Smooth muscle cell (in vitro differentiated cells): ENCODE measurements around the gene MOB2. TPM values are rescaled to one million over a fixed set of nuclear protein-coding genes. Genes with fewer than 3 reads are reported as not detected.

Experiments
- DNase-seq: peaks from one replicate; lab custom pipeline; 2025; ENCODE audit not compliant: unreplicated experiment; lab: John Stamatoyannopoulos, UW
- H2AFZ ChIP-seq: fragments of 200-600 bp; sonication (generic); 2 replicates; pipeline ENCODE4 v1.6.0; 2016; ENCODE audit warnings: antibody characterized with exemption, low read depth, mild to moderate bottlenecking
- H3F3A ChIP-seq: fragments of 200-600 bp; sonication (generic); 2 replicates; pipeline ENCODE4 v1.6.0; 2017; ENCODE audit warnings: antibody characterized with exemption, low read depth
- H3K27ac ChIP-seq: fragments of 200-600 bp; sonication (generic); 2 replicates; pipeline ENCODE4 v1.5.1; 2016; ENCODE audit warnings: low read depth, mild to moderate bottlenecking
- H3K27me3 ChIP-seq: fragments of 200-600 bp; sonication (generic); 2 replicates; pipeline ENCODE4 v1.6.1; 2016; ENCODE audit warnings: low read depth, mild to moderate bottlenecking
- H3K36me3 ChIP-seq: fragments of 200-600 bp; sonication (generic); 2 replicates; pipeline ENCODE4 v1.5.1; 2016; ENCODE audit warnings: low read depth
- H3K4me1 ChIP-seq: fragments of 200-600 bp; sonication (generic); 2 replicates; pipeline ENCODE4 v1.5.1; 2016; ENCODE audit warnings: low read depth
- H3K4me2 ChIP-seq: fragments of 200-600 bp; sonication (generic); 2 replicates; pipeline ENCODE4 v1.6.0; 2016; ENCODE audit warnings: mild to moderate bottlenecking
- H3K4me3 ChIP-seq: fragments of 200-600 bp; sonication (generic); 2 replicates; pipeline ENCODE4 v1.5.1; 2016; ENCODE audit warnings: mild to moderate bottlenecking
- H3K79me2 ChIP-seq: fragments of 200-600 bp; sonication (generic); 2 replicates; pipeline ENCODE4 v1.6.0; 2016; ENCODE audit warnings: low read depth, mild to moderate bottlenecking
- H3K9ac ChIP-seq: fragments of 200-600 bp; sonication (generic); 2 replicates; pipeline ENCODE4 v1.6.0; 2016; ENCODE audit warnings: low read depth
- H3K9me3 ChIP-seq: fragments of 200-600 bp; sonication (generic); replicated peaks from 2 replicates; pipeline ENCODE4 v1.5.1; 2016; ENCODE audit warnings: low read depth
- H4K20me1 ChIP-seq: fragments of 200-600 bp; sonication (generic); 2 replicates; pipeline ENCODE4 v1.6.0; 2016; ENCODE audit warnings: low read depth
- CTCF ChIP-seq: fragments of 200-600 bp; sonication (generic); IDR thresholded peaks from 2 replicates; pipeline ENCODE4 v1.5.1; 2017; ENCODE audit warnings: borderline replicate concordance, mild to moderate bottlenecking, antibody characterized with exemption; ENCODE audit not compliant: insufficient read depth, poor library complexity, severe bottlenecking
- WGBS: methylation state at CpG from one replicate; pipeline ENCODE4 v1.1.7; 2016; ENCODE audit warnings: low lambda C conversion rate; 5-methylcytosine and 5-hydroxymethylcytosine counted together
- polyA plus RNA-seq: library from polyadenylated mRNA; unstranded; fragments of >200 nt; fragmentation: Nextera tagmentation; extraction: Ambion mirVana; gene quantifications from 2 replicates; pipeline ENCODE4 v1.2.1, GENCODE V29; 2016
- total RNA-seq: library from RNA; depleted of rRNA; stranded (reverse); fragments of >200 nt; gene quantifications from 2 replicates; pipeline ENCODE4 v1.2.3, GENCODE V29; 2014

The MOB2 gene
- total and polyA plus RNA-seq, 2 experiments from 2014 or later = 2.5 to 24.0 TPM

GRCh38 chr11:1496761-1497095 lies 10.1 kb upstream of the MOB2 start:
- no peak overlapping the region for H3K9ac ChIP-seq
- no peaks in the 10 kb centered on the region for H3K4me1 ChIP-seq
- no peak overlapping the region for H3K27ac ChIP-seq
- H3K27me3 ChIP-seq = no peaks in the 10 kb centered on the region
- H3F3A ChIP-seq = no peaks in the 10 kb centered on the region
- no peak overlapping the region for H3K4me2 ChIP-seq
- WGBS = 89% methylated on average over 3 of the region's 3 CpGs
- peaks cover 56% of the 10 kb centered on the region for H3K79me2 ChIP-seq
- DNase-seq = no peak
- H3K9me3 ChIP-seq = no peaks in the 10 kb centered on the region
- no peak overlapping the region for H2AFZ ChIP-seq
- H4K20me1 ChIP-seq = peaks cover 98% of the 10 kb centered on the region
- no peak overlapping the region for H3K4me3 ChIP-seq
- no peaks in the 10 kb centered on the region for H3K36me3 ChIP-seq
- no peak for TF ChIP-seq CTCF

GRCh38 chr11:1496091-1496760 lies 9.6 kb upstream of the MOB2 start:
- no peak overlapping the region for H3K27ac ChIP-seq
- H2AFZ ChIP-seq = no peak overlapping the region
- no peak overlapping the region for H3K4me2 ChIP-seq
- H3K9me3 ChIP-seq = no peaks in the 10 kb centered on the region
- H3K9ac ChIP-seq = no peak overlapping the region
- no peak for TF ChIP-seq CTCF
- H3K79me2 ChIP-seq = peaks cover 56% of the 10 kb centered on the region
- DNase-seq = no peak
- H3K4me3 ChIP-seq = no peak overlapping the region
- no peaks in the 10 kb centered on the region for H3F3A ChIP-seq
- no peaks in the 10 kb centered on the region for H3K27me3 ChIP-seq
- WGBS = 93% methylated on average over 9 of the region's 9 CpGs
- H3K36me3 ChIP-seq = no peaks in the 10 kb centered on the region
- peaks cover 98% of the 10 kb centered on the region for H4K20me1 ChIP-seq
- no peaks in the 10 kb centered on the region for H3K4me1 ChIP-seq

GRCh38 chr11:1494650-1495049 lies 8.1 kb upstream of the MOB2 start:
- H3K4me3 ChIP-seq = no peak overlapping the region
- H4K20me1 ChIP-seq = peaks cover 98% of the 10 kb centered on the region
- no peak overlapping the region for H3K4me2 ChIP-seq
- no peaks in the 10 kb centered on the region for H3K27me3 ChIP-seq
- no peak for DNase-seq
- H3K9me3 ChIP-seq = no peaks in the 10 kb centered on the region
- H3K27ac ChIP-seq = no peak overlapping the region
- no peak overlapping the region for H2AFZ ChIP-seq
- TF ChIP-seq CTCF = no peak
- no peaks in the 10 kb centered on the region for H3F3A ChIP-seq
- H3K79me2 ChIP-seq = peaks cover 61% of the 10 kb centered on the region
- H3K4me1 ChIP-seq = no peaks in the 10 kb centered on the region
- WGBS = 95% methylated on average over 3 of the region's 3 CpGs
- H3K36me3 ChIP-seq = no peaks in the 10 kb centered on the region
- no peak overlapping the region for H3K9ac ChIP-seq

GRCh38 chr11:1493650-1494244 lies 7.2 kb upstream of the MOB2 start:
- H3K36me3 ChIP-seq = no peaks in the 10 kb centered on the region
- H4K20me1 ChIP-seq = peaks cover 98% of the 10 kb centered on the region
- H3K4me1 ChIP-seq = no peaks in the 10 kb centered on the region
- no peak overlapping the region for H3K4me3 ChIP-seq
- H3K27me3 ChIP-seq = no peaks in the 10 kb centered on the region
- H3K9ac ChIP-seq = no peak overlapping the region
- no peak overlapping the region for H2AFZ ChIP-seq
- peaks cover 58% of the 10 kb centered on the region for H3K79me2 ChIP-seq
- H3K27ac ChIP-seq = no peak overlapping the region
- no peaks in the 10 kb centered on the region for H3F3A ChIP-seq
- no peak for TF ChIP-seq CTCF
- no peak overlapping the region for H3K4me2 ChIP-seq
- no peaks in the 10 kb centered on the region for H3K9me3 ChIP-seq
- WGBS = 81% methylated on average over 3 of the region's 3 CpGs
- DNase-seq = no peak
